ENCODE data around the gene GART.

DNA sequence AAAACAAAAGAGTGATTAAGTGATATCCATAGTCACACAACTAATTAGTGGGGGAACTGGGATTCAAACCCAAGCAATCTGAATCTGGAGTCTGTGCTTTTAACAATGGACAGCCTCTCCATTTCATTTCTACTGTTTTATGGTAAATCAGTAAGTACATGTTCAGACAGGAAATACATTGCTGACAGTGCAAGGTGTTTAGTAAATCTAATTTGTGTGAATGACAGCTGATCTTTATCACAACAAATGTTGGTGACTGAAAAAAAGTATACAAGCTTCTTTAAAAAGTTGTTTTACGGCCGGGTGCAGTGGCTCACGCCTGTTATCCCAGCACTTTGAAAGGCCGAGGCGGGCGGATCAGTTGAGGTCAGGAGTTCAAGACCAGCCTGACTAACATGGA, 26.0 kb upstream of the GART start:
- TF ChIP-seq CTCF (IDR thresholded peaks at IDR 0.05; ENCODE audit: extremely low read depth in 1 of 2, insufficient read depth in 1 of 2, low read depth in 1 of 2, low read length in 2 of 2) (no peak), JUN (IDR thresholded peaks at IDR 0.05; ENCODE audit: borderline replicate concordance, insufficient read depth, insufficient read length, low read depth) (no peak), EZH2 (IDR thresholded peaks at IDR 0.05; ENCODE audit: borderline replicate concordance, low read depth, low read length, severe bottlenecking) (no peak), POLR2AphosphoS5 (IDR thresholded peaks at IDR 0.05; ENCODE audit: insufficient read depth, low read depth, low read length) (no peak), MAX (IDR thresholded peaks at IDR 0.05; ENCODE audit: insufficient read depth, insufficient read length) (no peak), POLR2A (IDR thresholded peaks at IDR 0.05; ENCODE audit: low read depth, low read length) (no peak)

All from endothelial cell of umbilical vein (primary cell).